Immature natural killer cell (primary cell): ENCODE measurements around the gene CNN2. TPM values are rescaled to one million over a fixed set of nuclear protein-coding genes. Genes with fewer than 3 reads are reported as not detected.
"Not testable (repeated sequence)": the region's sequence is repeated elsewhere in the genome, so short reads cannot be mapped to it uniquely, and the experiment has no call there.

ENCODE experiments used
- DNase-seq, 3 donors: peaks; one replicate each; pipeline ENCODE4 v3.0.0; 2022; ENCODE audit warnings: mixed read lengths in 1 of 3
- H3K27ac Mint-ChIP-seq, 6 donors: one replicate each; pipeline ENCODE4 v1.8.0; 2020; ENCODE audit warnings: mixed read lengths in 6 of 6, mild to moderate bottlenecking in 5 of 6, inconsistent platforms in 4 of 6, moderate library complexity in 3 of 6
- H3K27me3 Mint-ChIP-seq, 3 donors: one replicate each; pipeline ENCODE4 v1.8.0; 2020 to 2021; ENCODE audit warnings: low read depth in 3 of 3, mild to moderate bottlenecking in 3 of 3, mixed read lengths in 3 of 3, moderate library complexity in 3 of 3, inconsistent platforms in 1 of 3
- H3K36me3 Mint-ChIP-seq, 3 donors: one replicate each; pipeline ENCODE4 v1.8.0; 2020; ENCODE audit warnings: mixed read lengths in 3 of 3, inconsistent platforms in 2 of 3, mild to moderate bottlenecking in 2 of 3
- H3K4me1 Mint-ChIP-seq, 2 donors: one replicate each; pipeline ENCODE4 v1.8.0; 2020; ENCODE audit warnings: inconsistent platforms in 2 of 2, mild to moderate bottlenecking in 2 of 2, mixed read lengths in 2 of 2, moderate library complexity in 1 of 2
- H3K4me3 Mint-ChIP-seq, 5 donors: one replicate each; pipeline ENCODE4 v1.8.0; 2020; ENCODE audit warnings: mild to moderate bottlenecking in 5 of 5, mixed read lengths in 5 of 5, inconsistent platforms in 3 of 5, moderate library complexity in 3 of 5
- H3K9me3 Mint-ChIP-seq, 6 donors: one replicate each; pipeline ENCODE4 v1.8.0; 2020; ENCODE audit warnings: mild to moderate bottlenecking in 6 of 6, mixed read lengths in 6 of 6, inconsistent platforms in 4 of 6, moderate library complexity in 3 of 6
- polyA plus RNA-seq, 3 donors: library from polyadenylated mRNA; unstranded; fragments of 300-500 nt; fragmentation: Illumina TruSeq; gene quantifications; one replicate each; pipeline ENCODE4 v1.2.3, GENCODE V29; 2021

CNN2 gene
- polyA plus RNA-seq, 3 donors from 2014 or later: 227 to 382 (median 255) TPM

GRCh38 chr19:1018393-1018792, 8.0 kb upstream of the CNN2 start:
- Mint-ChIP-seq H3K27me3 (peaks cover 11 to 17% (median 13%) of the 10 kb centered on the region in 3 donors), H3K4me3 (peak overlapping the region; percentile 54 to 86 (median 79)), H3K4me1 (peaks cover 29 to 55% of the 10 kb centered on the region in 2 donors)

GRCh38 chr19:1018932-1019615, 7.3 kb upstream of the CNN2 start:
- H3K27ac Mint-ChIP-seq: peak overlapping the region; percentile 29 to 93 (median 54)
- H3K4me3 Mint-ChIP-seq: peak overlapping the region; percentile 79 to 92 (median 85)
- no peak for DNase-seq
- no peaks in the 10 kb centered on the region for H3K36me3 Mint-ChIP-seq
- H3K27me3 Mint-ChIP-seq: peaks cover 11 to 17% (median 13%) of the 10 kb centered on the region in 3 donors
- H3K9me3 Mint-ChIP-seq: peaks cover 0 to 2% (median 0%) of the 10 kb centered on the region in 6 donors
- H3K4me1 Mint-ChIP-seq: peaks cover 29 to 53% of the 10 kb centered on the region in 2 donors

More at GRCh38 chr19:1018393-1018792, 8.0 kb upstream of the CNN2 start:
- peak overlapping the region in 4 of 6 donors; percentile 19 to 78 (median 44) for H3K27ac Mint-ChIP-seq
- DNase-seq: no peak
- H3K9me3 Mint-ChIP-seq: peaks cover 0 to 2% (median 0%) of the 10 kb centered on the region in 6 donors
- no peaks in the 10 kb centered on the region for H3K36me3 Mint-ChIP-seq

GRCh38 chr19:1019616-1019961, 6.8 kb upstream of the CNN2 start:
- Mint-ChIP-seq H3K27me3 (peaks cover 11 to 17% (median 13%) of the 10 kb centered on the region in 3 donors), H3K27ac (peak overlapping the region; percentile 78 to 100 (median 92)), H3K4me3 (peak overlapping the region; percentile 79 to 92 (median 85)), H3K36me3 (no peaks in the 10 kb centered on the region), H3K4me1 (peaks cover 29 to 52% of the 10 kb centered on the region in 2 donors), H3K9me3 (peaks cover 0 to 2% (median 0%) of the 10 kb centered on the region in 6 donors)
- DNase-seq: no peak

DNA sequence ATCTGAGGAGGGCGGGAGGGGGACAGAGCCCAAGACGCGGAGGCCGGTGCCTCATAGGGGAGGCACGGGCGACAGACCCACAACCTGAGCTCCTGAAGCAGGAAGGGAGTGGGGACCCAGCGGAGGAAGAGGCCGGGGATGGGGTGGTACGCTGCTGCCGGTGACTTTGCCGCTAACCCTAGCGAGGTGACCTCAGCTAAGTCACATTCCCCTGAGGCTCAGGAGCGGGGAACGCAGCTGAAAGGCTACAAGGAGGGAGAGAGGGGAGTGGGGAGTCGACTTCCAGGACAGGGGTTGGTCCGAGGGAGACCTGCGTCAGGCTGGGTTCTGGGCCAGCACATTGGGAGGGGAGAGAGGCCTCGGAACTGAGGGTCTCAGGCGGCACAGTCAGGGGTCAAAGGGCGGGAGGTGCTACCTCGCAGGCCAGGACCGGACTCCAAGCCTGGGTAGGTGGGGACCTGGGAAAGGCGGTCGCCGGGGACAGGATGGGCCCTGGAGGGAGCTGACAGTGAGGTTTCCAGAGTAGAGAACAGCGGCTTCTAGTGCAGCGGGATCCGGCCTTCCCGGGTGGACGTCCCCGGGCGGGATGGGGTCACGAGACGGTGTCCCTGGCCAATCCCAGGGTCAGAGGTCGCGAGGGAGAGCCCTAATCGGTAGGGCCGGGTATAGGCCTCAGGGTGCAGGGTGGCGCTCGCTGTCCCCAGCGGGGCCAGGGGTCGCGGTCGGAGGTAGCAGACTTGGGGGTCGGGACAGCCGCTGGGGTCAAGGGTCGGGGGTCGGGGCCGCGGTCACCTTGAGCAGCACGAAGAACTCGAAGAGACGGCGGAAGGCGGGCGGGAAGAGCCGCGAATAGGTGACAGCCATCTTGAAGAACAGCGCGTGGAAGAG, 6.2 kb upstream of the CNN2 start:
- Mint-ChIP-seq H3K36me3 (no peaks in the 10 kb centered on the region), H3K4me3 (peak overlapping the region; percentile 79 to 92 (median 85)), H3K4me1 (peaks cover 29 to 52% of the 10 kb centered on the region in 2 donors), H3K9me3 (peaks cover 0 to 2% (median 0%) of the 10 kb centered on the region in 6 donors), H3K27me3 (peaks cover 13 to 17% (median 13%) of the 10 kb centered on the region in 3 donors), H3K27ac (peak overlapping the region; percentile 78 to 100 (median 92))
- peak in 1 of 3 donors; percentile 21 for DNase-seq

DNA sequence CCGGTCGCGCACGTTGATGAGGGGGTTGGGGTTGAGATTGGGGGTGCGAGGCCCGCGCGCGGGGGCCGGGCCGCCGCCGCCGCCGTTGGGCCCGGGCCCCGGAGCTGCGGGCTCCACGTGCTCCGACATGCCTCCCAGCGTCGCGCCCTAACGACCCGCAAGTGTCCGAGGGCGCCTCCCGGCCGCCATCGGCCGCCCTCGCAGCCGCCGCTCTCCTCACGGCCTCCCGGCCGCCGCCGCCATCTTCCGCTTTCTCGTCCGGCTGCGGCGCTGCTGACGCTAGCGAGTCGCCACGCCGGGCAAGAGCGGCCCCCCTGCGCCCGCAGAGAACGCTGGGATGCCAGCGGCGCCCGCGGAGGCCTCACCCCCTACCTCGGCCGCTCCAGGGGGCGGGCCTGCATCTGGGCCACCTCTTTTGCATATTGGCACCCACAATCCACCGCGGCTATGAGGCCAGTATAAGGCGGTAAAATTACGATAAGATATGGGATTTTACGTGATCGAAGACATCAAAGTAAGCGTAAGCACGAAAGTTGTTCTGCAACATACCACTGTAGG, 5.5 kb upstream of the CNN2 start, which contains the start of gene TMEM259:
TSS of gene TMEM259 (minus strand) at position 256 of the 558 bp plus-strand sequence. CDS start at position 129, 127 bp downstream.
- Mint-ChIP-seq H3K9me3 (peaks cover 0 to 2% (median 0%) of the 10 kb centered on the region in 6 donors), H3K27ac (peak within 1 kb of the TSS; percentile 100), H3K27me3 (peaks cover 13 to 15% (median 13%) of the 10 kb centered on the region in 3 donors), H3K4me1 (peaks cover 29 to 47% of the 10 kb centered on the region in 2 donors), H3K36me3 (no peaks in the 10 kb centered on the region), H3K4me3 (peak within 1 kb of the TSS; percentile 79 to 92 (median 86))
- DNase-seq: peak; percentile 99

DNA sequence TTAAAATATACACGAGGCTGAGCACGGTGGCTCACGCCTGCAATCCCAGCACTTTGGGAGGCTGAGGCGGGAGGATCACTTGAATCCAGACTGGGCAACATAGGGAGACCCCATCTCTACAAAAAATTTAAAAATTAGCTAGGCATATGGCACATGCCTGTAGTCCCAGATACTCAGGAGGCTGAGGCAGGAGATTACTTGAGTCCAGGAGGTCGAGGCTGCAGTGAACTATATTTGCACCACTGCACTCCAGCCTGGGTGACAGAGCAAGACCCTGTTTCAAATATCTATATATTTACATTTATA, 2.6 kb upstream of the CNN2 start:
- H3K4me1 Mint-ChIP-seq: peaks cover 20 to 28% of the 10 kb centered on the region in 2 donors
- H3K4me3 Mint-ChIP-seq, DNase-seq, H3K36me3 Mint-ChIP-seq, H3K27ac Mint-ChIP-seq, H3K9me3 Mint-ChIP-seq: not testable (repeated sequence)
- H3K27me3 Mint-ChIP-seq: peaks cover 9 to 13% (median 11%) of the 10 kb centered on the region in 3 donors

- H3K9me3 Mint-ChIP-seq: not testable (repeated sequence)
Observed at GRCh38 chr19:1025080-1025479, 1.3 kb upstream of the CNN2 start.

GRCh38 chr19:1026783-1027649, 608 bp downstream of the CNN2 start:
- Mint-ChIP-seq H3K9me3 (no peaks in the 10 kb centered on the region), H3K27ac (peak overlapping the region; percentile 87 to 95 (median 95))

More at GRCh38 chr19:1025080-1025479, 1.3 kb upstream of the CNN2 start:
- peak overlapping the region in 2 of 5 donors; percentile 29 to 30 for H3K4me3 Mint-ChIP-seq
- not testable (repeated sequence) for DNase-seq, H3K36me3 Mint-ChIP-seq
- H3K27me3 Mint-ChIP-seq: peaks cover 11 to 17% (median 15%) of the 10 kb centered on the region in 3 donors
- peak overlapping the region in 2 of 6 donors; percentile 15 to 76 for H3K27ac Mint-ChIP-seq
- peaks cover 23 to 25% of the 10 kb centered on the region in 2 donors for H3K4me1 Mint-ChIP-seq

GRCh38 chr19:1027650-1028061, 1.2 kb downstream of the CNN2 start:
- Mint-ChIP-seq H3K4me3 (peak overlapping the region; percentile 91 to 96 (median 94)), H3K27me3 (peaks cover 7 to 16% (median 11%) of the 10 kb centered on the region in 3 donors), H3K9me3 (no peaks in the 10 kb centered on the region), H3K4me1 (peaks cover 23 to 25% of the 10 kb centered on the region in 2 donors), H3K36me3 (peaks cover 0 to 4% (median 4%) of the 10 kb centered on the region in 3 donors), H3K27ac (peak overlapping the region; percentile 83 to 95 (median 91))
- no peak for DNase-seq

More at GRCh38 chr19:1026783-1027649, 608 bp downstream of the CNN2 start:
- Mint-ChIP-seq H3K27me3 (peaks cover 7 to 16% (median 11%) of the 10 kb centered on the region in 3 donors), H3K4me1 (peaks cover 23 to 25% of the 10 kb centered on the region in 2 donors), H3K36me3 (peaks cover 0 to 4% (median 4%) of the 10 kb centered on the region in 3 donors), H3K4me3 (peak overlapping the region; percentile 91 to 96 (median 94))
- DNase-seq: peak; percentile 30 to 45 (median 43)

GRCh38 chr19:1028062-1028926, 1.9 kb downstream of the CNN2 start:
- peak overlapping the region; percentile 69 to 94 (median 85) for H3K27ac Mint-ChIP-seq
- peaks cover 7 to 16% (median 11%) of the 10 kb centered on the region in 3 donors for H3K27me3 Mint-ChIP-seq
- H3K36me3 Mint-ChIP-seq: peaks cover 1 to 5% (median 4%) of the 10 kb centered on the region in 3 donors
- peak overlapping the region; percentile 86 to 96 (median 94) for H3K4me3 Mint-ChIP-seq
- no peaks in the 10 kb centered on the region for H3K9me3 Mint-ChIP-seq
- H3K4me1 Mint-ChIP-seq: peaks cover 23 to 25% of the 10 kb centered on the region in 2 donors
- DNase-seq: peak; percentile 45 to 48 (median 46)

DNA sequence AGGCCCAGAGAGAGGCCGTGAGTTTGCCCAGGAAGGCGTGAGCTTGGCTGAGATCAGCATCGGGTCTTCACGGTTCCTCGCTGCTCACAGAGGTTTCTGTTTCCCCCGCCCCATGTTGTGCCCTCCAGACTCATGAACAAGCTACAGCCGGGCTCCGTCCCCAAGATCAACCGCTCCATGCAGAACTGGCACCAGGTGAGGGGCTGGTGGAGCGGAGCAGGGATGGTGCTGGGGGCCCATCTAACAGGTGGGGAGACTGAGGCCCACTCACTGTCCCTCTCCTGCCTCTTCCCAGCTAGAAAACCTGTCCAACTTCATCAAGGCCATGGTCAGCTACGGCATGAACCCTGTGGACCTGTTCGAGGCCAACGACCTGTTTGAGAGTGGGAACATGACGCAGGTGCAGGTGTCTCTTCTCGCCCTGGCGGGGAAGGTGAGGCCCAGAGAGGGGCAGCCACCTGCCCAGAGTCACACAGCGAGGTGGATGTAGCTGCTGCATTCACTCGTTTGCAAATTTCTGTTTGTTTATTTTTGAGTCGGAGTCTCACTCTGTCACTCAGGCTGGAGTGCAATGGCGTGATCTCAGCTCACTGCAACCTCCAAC, 6.0 kb downstream of the CNN2 start:
- DNase-seq: no peak
- peak overlapping the region in 3 of 6 donors; percentile 10 to 26 (median 23) for H3K27ac Mint-ChIP-seq
- H3K4me1 Mint-ChIP-seq: peaks cover 20 to 22% of the 10 kb centered on the region in 2 donors
- H3K36me3 Mint-ChIP-seq: peaks cover 4 to 7% (median 5%) of the 10 kb centered on the region in 3 donors
- peaks cover 9 to 13% (median 11%) of the 10 kb centered on the region in 3 donors for H3K27me3 Mint-ChIP-seq
- no peaks in the 10 kb centered on the region for H3K9me3 Mint-ChIP-seq
- H3K4me3 Mint-ChIP-seq: no peak overlapping the region
